OCI-LY7 (cell line): ENCODE measurements around the gene KBTBD13. TPM values are rescaled to one million over a fixed set of nuclear protein-coding genes. Genes with fewer than 3 reads are reported as not detected.

Source experiments
- BruUV-seq: library from RNA; stranded (reverse); fragments of 400-500 nt; replicated peaks from 2 replicates; lab custom pipeline; 2021; lab: Mats Ljungman, UMichigan
- CTCF ChIA-PET: fragments of 300-600 bp; sonication (Branson Sonifier 250); formaldehyde crosslinking; loops from one replicate; lab custom pipeline; 2022; ENCODE audit warnings: antibody characterized with exemption; ENCODE audit not compliant: unreplicated experiment; lab: Charles Lee
- POLR2A ChIA-PET: fragments of 300-600 bp; sonication (Branson Sonifier 250); formaldehyde crosslinking; loops from one replicate; lab custom pipeline; 2022; ENCODE audit warnings: antibody characterized with exemption; lab: Charles Lee
- DNase-seq: peaks from one replicate; pipeline ENCODE4 v3.0.0-alpha.2; 2015; ENCODE audit warnings: low spot score
- H2AFZ ChIP-seq: fragments of 200-600 bp; sonication (generic), shearing (Covaris generic); 2 replicates; pipeline ENCODE4 v1.6.1; 2014; ENCODE audit warnings: mild to moderate bottlenecking, antibody characterized with exemption, low read length, moderate library complexity
- H3K27ac ChIP-seq: fragments of 200-600 bp; sonication (generic); 2 replicates; pipeline ENCODE4 v1.5.1; 2014; ENCODE audit warnings: mixed run types, low read depth, mild to moderate bottlenecking, moderate library complexity, low read length, inconsistent platforms; ENCODE audit not compliant: poor library complexity, severe bottlenecking
- H3K36me3 ChIP-seq: fragments of 200-600 bp; sonication (generic); 2 replicates; pipeline ENCODE4 v1.6.1; 2014; ENCODE audit warnings: mild to moderate bottlenecking, antibody characterized with exemption, low read length, moderate library complexity, mixed read lengths; ENCODE audit not compliant: insufficient read depth
- H3K4me1 ChIP-seq: fragments of 200-600 bp; sonication (generic); 2 replicates; pipeline ENCODE4 v1.5.1; 2014; ENCODE audit warnings: mild to moderate bottlenecking, low read length; ENCODE audit not compliant: insufficient read depth, poor library complexity, severe bottlenecking
- H3K4me2 ChIP-seq: fragments of 200-600 bp; sonication (generic); 2 replicates; pipeline ENCODE4 v1.6.1; 2014; ENCODE audit warnings: mild to moderate bottlenecking, low read length
- H3K4me3 ChIP-seq: fragments of 200-600 bp; sonication (generic); 2 replicates; pipeline ENCODE4 v1.5.1; 2014; ENCODE audit warnings: mild to moderate bottlenecking, low read depth, low read length; ENCODE audit not compliant: poor library complexity, severe bottlenecking
- H3K79me2 ChIP-seq: fragments of 200-600 bp; sonication (generic); 2 replicates; pipeline ENCODE4 v1.6.1; 2016; ENCODE audit warnings: low read depth, mild to moderate bottlenecking, low read length, moderate library complexity, mixed read lengths; ENCODE audit not compliant: insufficient read depth
- H3K9me2 ChIP-seq: fragments of 200-600 bp; sonication (generic); 2 replicates; pipeline ENCODE4 v1.6.1; 2016; ENCODE audit warnings: mild to moderate bottlenecking, low read length, mixed read lengths; ENCODE audit not compliant: insufficient read depth
- H3K9me3 ChIP-seq: fragments of 200-600 bp; sonication (generic); 2 replicates; pipeline ENCODE4 v1.6.1; 2014; ENCODE audit warnings: mild to moderate bottlenecking, mixed run types, low read length, mixed read lengths
- H4K20me1 ChIP-seq: fragments of 200-600 bp; sonication (generic); 2 replicates; pipeline ENCODE4 v1.6.1; 2014; ENCODE audit warnings: mild to moderate bottlenecking, antibody characterized with exemption, low read length, moderate library complexity, mixed read lengths; ENCODE audit not compliant: insufficient read depth
- EZH2phosphoT487 ChIP-seq: fragments of 200-600 bp; sonication (generic); IDR thresholded peaks from 2 replicates; pipeline ENCODE4 v1.6.1; 2018; ENCODE audit warnings: low read depth, borderline replicate concordance, mild to moderate bottlenecking, mixed run types, antibody characterized with exemption, low read length, moderate library complexity, mixed read lengths
- intact Hi-C: fragments of 100-400 bp; cut with micrococcal nuclease; formaldehyde crosslinking; loops from one replicate; pipeline ENCODE4 v1.10.0; 2022; ENCODE audit not compliant: unreplicated experiment
- total RNA-seq, 2 experiments: library from RNA; depleted of rRNA in 1 of 2; stranded (reverse); fragments of >200 nt in 1 of 2; shearing (Covaris generic) in 1 of 2; gene quantifications; 2 replicates each; pipeline ENCODE4 v1.2.3, GENCODE V29; 2014 to 2022
- TF ChIP-seq, protein P1 (sequence below): fragments of 200-600 bp; sonication (generic); conservative IDR thresholded peaks from 2 replicates; pipeline ENCODE4 v1.5.1; 2014; ENCODE audit warnings: mild to moderate bottlenecking, antibody characterized with exemption, low read length, moderate library complexity, mixed read lengths

The KBTBD13 gene
- total RNA-seq, 2 experiments from 2014 or later, result not detected

DNA sequence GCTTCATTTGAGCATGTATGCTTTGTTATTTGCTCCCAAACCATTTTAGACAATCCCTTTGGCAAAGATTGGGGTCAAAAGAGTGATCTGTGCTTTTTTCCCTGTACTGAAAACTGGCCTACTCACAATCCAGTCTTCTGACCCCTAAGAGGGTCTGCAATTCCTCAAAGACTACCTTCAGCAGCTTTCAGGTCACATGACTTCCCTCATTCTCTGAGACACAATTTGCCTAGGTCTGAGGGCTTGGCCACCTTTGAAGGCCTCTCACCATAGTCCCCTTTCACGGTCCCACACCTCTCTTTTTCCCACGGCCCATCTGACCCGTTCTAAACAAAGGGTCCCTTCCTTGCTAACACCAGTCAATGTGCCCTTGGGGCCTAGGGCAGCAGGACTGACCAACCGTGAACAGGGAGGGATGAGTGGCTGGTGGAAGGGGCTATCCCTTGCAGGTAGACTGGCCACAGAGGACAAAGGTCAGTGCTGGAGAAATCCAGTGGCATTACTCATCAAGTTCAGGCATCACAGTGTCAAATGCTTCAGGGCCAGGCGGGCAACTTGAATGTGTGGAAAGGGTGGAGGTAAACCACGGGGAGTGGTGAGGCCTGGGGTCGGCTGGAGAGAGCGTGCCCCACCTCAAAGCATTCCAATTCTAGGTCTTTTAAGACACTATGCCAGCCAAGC lies 19.5 kb upstream of the KBTBD13 start:
- BruUV-seq, result no TSS peak
- H3K4me3 ChIP-seq, result no peak overlapping the region
- CTCF ChIA-PET, result no interaction called here
- H2AFZ ChIP-seq, result no peak overlapping the region
- H3K27ac ChIP-seq, result no peak overlapping the region
- no peaks in the 10 kb centered on the region for H3K36me3 ChIP-seq
- H3K4me1 ChIP-seq, result peaks cover 8% of the 10 kb centered on the region
- no peak for DNase-seq
- no peaks in the 10 kb centered on the region for H3K9me3 ChIP-seq
- POLR2A ChIA-PET, result interaction anchor here (0.9 kb wide), 1 partner anchor 144 kb away, joined by 3 read pairs; no protein-coding TSS in a partner anchor
- H3K79me2 ChIP-seq, result no peaks in the 10 kb centered on the region
- H3K9me2 ChIP-seq, result no peaks in the 10 kb centered on the region
- intact Hi-C loops, result no loop called here
- no peak for TF ChIP-seq EZH2phosphoT487
- TF ChIP-seq, protein P1, sequence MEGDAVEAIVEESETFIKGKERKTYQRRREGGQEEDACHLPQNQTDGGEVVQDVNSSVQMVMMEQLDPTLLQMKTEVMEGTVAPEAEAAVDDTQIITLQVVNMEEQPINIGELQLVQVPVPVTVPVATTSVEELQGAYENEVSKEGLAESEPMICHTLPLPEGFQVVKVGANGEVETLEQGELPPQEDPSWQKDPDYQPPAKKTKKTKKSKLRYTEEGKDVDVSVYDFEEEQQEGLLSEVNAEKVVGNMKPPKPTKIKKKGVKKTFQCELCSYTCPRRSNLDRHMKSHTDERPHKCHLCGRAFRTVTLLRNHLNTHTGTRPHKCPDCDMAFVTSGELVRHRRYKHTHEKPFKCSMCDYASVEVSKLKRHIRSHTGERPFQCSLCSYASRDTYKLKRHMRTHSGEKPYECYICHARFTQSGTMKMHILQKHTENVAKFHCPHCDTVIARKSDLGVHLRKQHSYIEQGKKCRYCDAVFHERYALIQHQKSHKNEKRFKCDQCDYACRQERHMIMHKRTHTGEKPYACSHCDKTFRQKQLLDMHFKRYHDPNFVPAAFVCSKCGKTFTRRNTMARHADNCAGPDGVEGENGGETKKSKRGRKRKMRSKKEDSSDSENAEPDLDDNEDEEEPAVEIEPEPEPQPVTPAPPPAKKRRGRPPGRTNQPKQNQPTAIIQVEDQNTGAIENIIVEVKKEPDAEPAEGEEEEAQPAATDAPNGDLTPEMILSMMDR, result no peak
- no peak overlapping the region for H3K4me2 ChIP-seq
- no peaks in the 10 kb centered on the region for H4K20me1 ChIP-seq

- Histone ChIP-seq H3K27ac (no peak overlapping the region), H3K4me1 (peaks cover 4% of the 10 kb centered on the region), H4K20me1 (no peaks in the 10 kb centered on the region), H3K9me2 (no peaks in the 10 kb centered on the region), H3K79me2 (no peaks in the 10 kb centered on the region), H3K9me3 (no peaks in the 10 kb centered on the region), H2AFZ (no peak overlapping the region), H3K36me3 (no peaks in the 10 kb centered on the region), H3K4me3 (no peak overlapping the region), H3K4me2 (no peak overlapping the region)
- ChIA-PET POLR2A (no interaction called here), CTCF (no interaction called here)
- no TSS peak for BruUV-seq
- no peak for TF ChIP-seq EZH2phosphoT487
- TF ChIP-seq, protein P1, result no peak
- no peak for DNase-seq
- intact Hi-C loops, result no loop called here
Observed at GRCh38 chr15:65057549-65057940, 19.0 kb upstream of the KBTBD13 start.
